ENCODE measurements around the gene RASGRF1.

The RASGRF1 gene

DNA sequence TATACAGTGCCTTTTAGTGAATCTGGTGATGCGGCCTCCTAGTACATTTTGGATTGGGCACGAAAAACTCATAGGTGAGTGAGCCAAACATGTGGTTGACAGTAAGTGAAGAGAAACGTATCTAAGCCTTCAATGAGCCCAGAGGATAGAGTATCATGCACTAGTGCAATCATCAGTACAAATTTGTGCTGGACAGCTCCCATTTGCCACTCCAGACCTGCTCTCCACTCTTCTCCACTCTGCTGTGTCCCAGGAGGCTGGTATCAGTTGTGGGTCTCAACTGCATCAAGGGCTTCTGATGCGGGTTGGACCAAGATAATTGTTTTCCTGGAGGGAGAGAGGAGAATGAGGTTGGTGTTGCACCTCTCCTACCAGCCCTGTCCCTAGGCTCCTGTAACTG lies 9.1 kb upstream of the RASGRF1 start:
- no peak for DNase-seq

GRCh38 chr15:79094611-79095021 lies 4.0 kb upstream of the RASGRF1 start:
- DNase-seq, result no peak

DNA sequence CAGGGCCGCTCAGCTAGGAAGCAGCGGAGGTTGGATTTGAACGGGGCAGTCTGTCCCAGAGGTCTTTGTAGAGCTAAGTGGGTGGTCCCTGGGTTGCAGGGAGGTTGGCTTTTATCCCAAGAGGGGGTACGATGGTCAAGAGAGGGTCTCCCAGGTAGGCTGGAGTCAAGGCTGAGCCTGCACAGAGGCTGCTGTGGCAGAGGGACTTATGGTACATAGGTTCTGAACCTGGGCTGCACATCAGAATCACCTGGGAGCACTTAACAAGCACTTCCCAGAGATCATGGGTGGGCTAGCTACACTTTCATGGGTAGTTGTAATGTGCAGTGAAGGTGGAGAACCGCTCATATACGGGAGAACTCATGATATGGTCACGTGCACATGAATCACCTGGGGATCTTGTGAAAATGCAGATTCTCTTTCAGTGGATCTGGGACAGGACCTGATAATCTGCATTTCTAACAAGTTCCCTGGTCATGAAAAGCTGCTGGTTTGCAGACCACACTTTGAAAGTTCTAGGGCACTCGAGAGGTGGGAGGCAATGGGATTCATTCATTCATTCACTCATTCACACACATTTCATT lies 2.9 kb upstream of the RASGRF1 start:
- DNase-seq, result no peak

DNA sequence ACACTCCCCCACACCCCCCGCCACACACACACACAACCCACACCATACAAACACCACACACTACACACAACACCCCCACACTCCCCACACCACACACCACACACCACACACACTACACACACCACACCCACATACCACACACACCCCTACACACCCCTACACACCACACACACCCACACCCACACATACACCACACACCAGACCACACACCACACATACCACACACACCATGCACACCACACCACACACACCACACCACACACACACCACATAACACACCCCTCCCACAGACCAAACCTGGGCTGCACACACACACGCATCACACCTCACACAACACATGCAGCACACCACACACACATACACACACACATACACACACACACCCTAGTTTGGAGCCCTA lies 1.8 kb upstream of the RASGRF1 start:
- no peak for DNase-seq

DNA sequence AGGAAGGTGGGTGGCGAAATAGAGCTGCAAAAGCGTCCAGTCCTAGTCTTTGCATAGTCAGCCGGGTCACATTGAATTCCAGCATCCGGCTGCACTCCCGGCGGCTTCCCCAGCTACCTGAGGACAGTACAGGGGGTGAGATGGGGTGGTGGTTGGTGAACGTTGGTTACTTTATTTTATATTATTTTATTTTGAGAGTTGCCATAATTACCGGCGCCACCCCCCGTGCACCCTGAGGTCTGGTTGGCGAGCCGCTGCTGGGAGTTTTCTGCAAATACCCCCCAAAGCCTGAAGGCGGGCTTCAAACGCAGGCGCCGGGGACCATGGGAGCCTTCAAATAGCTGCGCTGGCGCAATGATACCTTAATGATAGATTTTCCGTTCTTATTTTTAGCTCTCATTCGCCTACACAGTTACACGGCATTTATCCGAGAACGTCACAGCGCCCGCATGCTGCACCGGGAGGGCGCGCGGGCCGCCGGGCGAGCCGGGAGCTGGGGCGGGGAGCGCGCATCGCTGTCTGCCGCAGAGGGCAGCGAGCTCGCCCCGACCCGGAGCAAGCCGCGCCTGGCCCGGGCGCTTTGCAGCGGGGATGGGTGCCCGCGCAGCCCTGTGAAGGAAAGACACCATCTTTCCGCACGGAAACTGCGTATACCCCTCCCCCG lies 756 bp upstream of the RASGRF1 start:
- DNase-seq, result no peak

DNA sequence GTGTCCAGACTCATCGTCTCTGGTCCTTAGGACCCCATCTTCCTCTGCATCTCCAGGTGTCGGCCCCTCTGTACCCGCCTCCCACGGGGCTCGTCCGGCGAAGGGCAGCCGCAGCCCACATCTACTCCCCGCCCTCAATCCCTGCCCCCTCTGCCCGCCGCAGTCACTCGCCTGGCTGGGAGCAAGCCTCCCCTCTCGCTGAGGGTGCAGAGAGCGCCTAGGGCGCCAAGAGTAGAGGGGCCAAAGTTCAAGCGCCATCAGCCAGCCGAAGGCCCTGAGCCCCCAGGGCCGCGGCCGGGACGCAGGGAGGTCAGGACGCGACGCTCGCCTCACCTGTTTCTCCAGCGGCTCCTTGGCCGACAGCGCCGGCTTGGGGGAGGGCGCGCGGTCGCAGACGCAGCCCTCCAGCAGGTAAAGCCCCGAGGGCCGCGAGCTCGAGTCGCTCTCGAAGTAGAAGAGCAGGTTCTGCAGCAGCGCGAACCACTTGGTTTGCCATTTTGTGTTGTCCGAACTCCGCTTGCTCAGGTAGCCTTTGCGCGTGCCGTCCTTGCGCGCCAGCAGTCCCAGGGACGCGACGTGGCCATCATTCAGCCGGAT lies 592 bp downstream of the RASGRF1 start:
- no peak for DNase-seq

DNA sequence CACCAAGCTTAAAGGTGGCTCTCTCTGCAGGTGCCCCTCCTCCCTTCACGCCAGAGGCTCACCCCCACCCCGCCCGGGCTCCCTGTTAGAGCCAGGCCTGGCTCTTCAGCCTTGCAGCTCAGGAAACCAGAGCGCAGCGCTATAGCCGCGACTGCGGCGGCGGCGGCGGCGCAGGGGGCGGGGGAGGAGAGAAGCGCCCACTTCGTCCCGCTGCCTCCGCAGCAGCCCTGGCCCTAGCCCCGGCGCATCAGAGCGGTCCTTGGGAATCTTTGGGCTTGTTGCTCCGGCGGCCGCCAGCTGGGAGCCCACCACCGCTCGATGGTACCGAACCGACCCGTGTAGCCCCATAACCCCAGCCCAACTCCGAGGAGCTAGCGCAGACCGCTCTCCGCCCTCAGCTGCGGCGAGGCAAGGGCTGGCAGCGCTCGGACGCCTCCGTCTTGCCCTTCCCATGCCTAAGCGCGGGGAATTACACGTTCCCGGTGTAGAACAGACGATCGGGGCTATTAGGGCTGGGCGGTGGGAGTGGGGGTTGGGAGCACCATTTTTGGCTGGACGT lies 1.2 kb downstream of the RASGRF1 start:
- DNase-seq, result no peak

DNA sequence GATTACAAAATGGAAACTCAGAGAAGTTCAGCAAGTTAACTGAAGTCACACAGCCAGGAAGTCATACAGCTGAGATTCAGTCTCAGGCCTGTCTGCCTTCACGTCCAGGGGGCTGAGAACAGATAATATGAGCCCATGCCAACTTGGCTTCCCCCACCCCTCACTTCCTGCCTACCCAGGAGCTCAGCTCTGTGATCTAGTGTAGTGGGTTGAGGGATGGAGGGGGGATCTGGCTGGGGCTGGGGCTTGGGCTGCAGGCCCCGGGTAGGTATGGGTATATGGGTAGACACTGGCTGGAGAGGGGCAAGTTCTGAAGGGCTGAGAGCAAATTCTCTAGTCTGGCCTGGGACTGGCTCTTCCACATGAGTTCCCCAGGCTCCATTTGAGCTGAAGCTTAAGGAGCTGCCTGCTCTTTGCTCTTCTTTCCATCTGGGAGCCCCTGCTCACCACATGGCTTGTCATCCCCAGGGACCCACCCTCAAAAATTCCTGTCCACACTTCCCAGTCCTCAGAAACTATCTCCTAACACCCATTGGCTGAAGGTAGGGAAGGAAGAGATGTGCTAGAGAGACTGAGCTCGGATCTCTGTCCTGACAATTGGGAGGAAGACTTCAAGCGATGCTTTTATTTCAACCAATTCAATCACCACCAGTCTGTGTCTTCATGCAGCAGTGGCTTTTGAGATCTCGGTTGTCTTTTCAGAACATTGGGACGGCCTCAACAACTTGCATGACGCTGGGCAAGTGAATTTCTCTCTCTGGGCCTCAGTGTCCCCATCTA lies 2.0 kb downstream of the RASGRF1 start:
- DNase-seq, result no peak

GRCh38 chr15:79086814-79087213 lies 3.8 kb downstream of the RASGRF1 start:
- no peak for DNase-seq

- DNase-seq, result peak; percentile 64
Observed at GRCh38 chr15:79084308-79084968, 6.1 kb downstream of the RASGRF1 start.

- no peak for DNase-seq
Observed at GRCh38 chr15:79083154-79083553, 7.4 kb downstream of the RASGRF1 start.

- DNase-seq, result no peak
Observed at GRCh38 chr15:79082363-79083070, 8.1 kb downstream of the RASGRF1 start.

GRCh38 chr15:79078763-79079410 lies 11.7 kb downstream of the RASGRF1 start:
- DNase-seq, result no peak

GRCh38 chr15:79078003-79078402 lies 12.6 kb downstream of the RASGRF1 start:
- no peak for DNase-seq

GRCh38 chr15:79076661-79077060 lies 13.9 kb downstream of the RASGRF1 start:
- DNase-seq, result no peak

- DNase-seq, result no peak
Observed at GRCh38 chr15:79075256-79075655, 15.3 kb downstream of the RASGRF1 start.

DNA sequence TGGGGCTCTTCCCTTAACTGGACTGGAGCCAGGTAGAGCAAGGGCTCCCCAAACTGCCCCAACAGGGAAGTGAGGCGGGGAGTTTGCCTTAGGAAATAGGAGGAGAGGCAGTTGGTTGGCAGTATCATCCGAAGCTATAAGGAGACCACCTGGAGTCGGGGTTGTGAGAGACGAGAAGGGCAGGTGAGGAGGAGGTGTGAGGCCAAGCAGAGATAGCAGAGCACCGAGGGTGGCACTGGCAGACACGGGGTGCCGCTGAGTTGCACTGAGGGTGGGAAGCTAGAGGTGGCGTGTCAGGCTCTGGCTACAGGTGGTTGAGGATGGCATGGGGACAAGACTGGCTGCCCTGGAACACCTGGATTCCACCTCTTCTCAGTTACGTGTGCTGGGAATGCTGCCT lies 17.2 kb downstream of the RASGRF1 start:
- no peak for DNase-seq

GRCh38 chr15:79071901-79072300 lies 18.7 kb downstream of the RASGRF1 start:
- DNase-seq, result no peak

DNA sequence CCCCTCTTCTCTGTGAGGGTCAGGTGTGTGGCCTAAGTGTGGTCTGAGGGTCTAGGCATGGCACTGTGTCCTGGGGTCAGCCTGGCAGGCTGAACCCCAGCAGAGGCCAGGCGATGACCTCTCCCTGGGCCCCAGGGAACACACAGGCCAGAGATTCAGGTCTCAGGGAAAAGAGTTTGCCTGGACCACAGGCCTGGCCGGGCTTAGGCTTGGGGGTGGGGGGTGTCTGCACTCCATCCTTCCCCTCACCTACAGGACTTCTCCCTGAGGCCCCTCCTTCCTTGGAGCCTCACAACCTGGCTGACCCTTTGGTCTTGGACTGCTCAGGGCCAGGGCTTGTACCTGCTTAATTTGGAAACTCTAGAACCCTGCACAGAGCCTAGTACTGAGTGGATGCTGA lies 21.8 kb downstream of the RASGRF1 start:
- no peak for DNase-seq

- no peak for DNase-seq
Observed at GRCh38 chr15:79067969-79068368, 22.6 kb downstream of the RASGRF1 start.

DNA sequence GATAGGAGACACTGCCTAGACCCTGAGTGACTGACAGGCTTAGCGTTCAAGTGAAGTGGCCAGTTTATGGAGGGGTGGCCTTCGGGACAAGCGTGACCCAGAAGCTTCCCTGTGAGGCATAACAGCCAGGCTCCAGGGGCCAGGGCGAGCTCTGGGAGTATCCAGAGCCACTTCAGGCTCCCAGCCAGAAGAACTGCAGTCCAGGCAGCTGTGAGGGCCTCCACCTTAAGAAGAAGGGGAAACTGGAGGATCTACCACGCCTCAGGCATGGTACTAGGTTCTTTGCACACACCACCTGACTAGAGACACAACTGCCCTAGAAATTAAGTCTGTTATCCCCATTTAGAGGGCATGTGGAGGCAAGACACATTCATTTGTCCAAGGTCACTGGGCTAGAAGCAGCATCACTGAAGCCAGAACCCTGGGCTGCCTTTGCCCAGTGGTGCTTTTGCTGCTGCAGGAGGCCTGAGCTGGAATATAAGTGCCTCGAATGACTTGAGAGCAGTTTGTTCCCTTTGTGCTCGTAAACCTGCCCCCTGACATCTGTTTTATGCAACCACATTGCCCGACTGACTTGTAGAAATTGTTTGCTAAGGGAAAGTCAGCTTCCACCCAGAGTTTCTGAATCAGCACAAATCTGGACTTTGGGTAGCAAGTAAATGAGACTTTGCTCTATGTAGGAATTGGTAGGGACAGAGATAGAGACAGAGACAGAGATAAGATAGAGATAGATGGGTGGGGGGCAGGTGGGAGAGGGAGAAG lies 23.3 kb downstream of the RASGRF1 start:
- no peak for DNase-seq
